HG02943 (cell line): ENCODE results near the gene PRSS57.

Experiments used
- ATAC-seq: cut with Tn5 transposase; IDR thresholded peaks from one replicate; pipeline ENCODE4 v1.9.1; 2021; ENCODE audit warnings: mild to moderate bottlenecking, low read depth, moderate library complexity; ENCODE audit not compliant: unreplicated experiment

Gene PRSS57

GRCh38 chr19:639253-640160, 55.7 kb downstream of the PRSS57 start, which contains the start of gene FGF22:
FGF22 (plus strand) TSS chr19:639879; CDS start chr19:639926, 47 bp downstream.
- ATAC-seq = peak; percentile 61

GRCh38 chr19:638906-639252, 56.4 kb downstream of the PRSS57 start:
- no peak for ATAC-seq
